Cardiac muscle cell (in vitro differentiated cells and primary cell): Measurements from ENCODE around the gene C19orf67. TPM values are rescaled to one million over a fixed set of nuclear protein-coding genes. Genes with fewer than 3 reads are reported as not detected.

Experiments
- DNase-seq, 2 donors: peaks; one replicate each; pipeline versions ENCODE4 v3.0.0 to v3.0.0-alpha.2; 2010 to 2017; ENCODE audit warnings: low read depth in 1 of 2, low spot score in 1 of 2
- H3K27ac ChIP-seq: fragments of 200-600 bp; sonication (generic); 2 replicates; pipeline ENCODE4 v1.5.1; 2016
- H3K27me3 ChIP-seq: fragments of 200-600 bp; sonication (generic); 2 replicates; pipeline ENCODE4 v1.6.0; 2016; ENCODE audit warnings: control low read depth
- H3K36me3 ChIP-seq: fragments of 200-600 bp; sonication (generic); 2 replicates; pipeline ENCODE4 v1.5.1; 2016; ENCODE audit warnings: control low read depth
- H3K4me1 ChIP-seq: fragments of 200-600 bp; sonication (generic); 2 replicates; pipeline ENCODE4 v1.8.1; 2017; ENCODE audit warnings: low read depth, mild to moderate bottlenecking, mixed run types
- H3K4me3 ChIP-seq: fragments of 200-600 bp; sonication (generic); 2 replicates; pipeline ENCODE4 v1.5.1; 2016; ENCODE audit warnings: mild to moderate bottlenecking
- H3K9me3 ChIP-seq: fragments of 200-600 bp; sonication (generic); 2 replicates; pipeline ENCODE4 v1.5.1; 2017; ENCODE audit warnings: low read depth, mild to moderate bottlenecking, control low read depth
- CTCF ChIP-seq: IDR thresholded peaks from 2 replicates; pipeline ENCODE4 v1.5.1; 2012; ENCODE audit warnings: low read depth, mild to moderate bottlenecking, low read length
- polyA plus RNA-seq: library from polyadenylated mRNA; unstranded; fragments of >200 nt; fragmentation: Nextera tagmentation; extraction: Ambion mirVana; gene quantifications from 2 replicates; pipeline ENCODE4 v1.2.1, GENCODE V29; 2016
- total RNA-seq: library from RNA; depleted of rRNA; stranded (reverse); fragments of >200 nt; gene quantifications from 2 replicates; pipeline ENCODE4 v1.2.3, GENCODE V29; 2016

C19orf67 gene
- total and polyA plus RNA-seq, 2 experiments from 2014 or later = 7.5 to 14.2 TPM

GRCh38 chr19:14081797-14082674 lies 3.5 kb downstream of the C19orf67 start:
- no peak for DNase-seq
- TF ChIP-seq CTCF = no peak
- H3K4me3 ChIP-seq = peak overlapping the region; percentile 69
- peak overlapping the region; percentile 74 for H3K27ac ChIP-seq
- no peaks in the 10 kb centered on the region for H3K36me3 ChIP-seq
- peaks cover 9% of the 10 kb centered on the region for H3K4me1 ChIP-seq
- H3K9me3 ChIP-seq = no peaks in the 10 kb centered on the region
- H3K27me3 ChIP-seq = no peaks in the 10 kb centered on the region

- peak overlapping the region; percentile 74 for H3K27ac ChIP-seq
- TF ChIP-seq CTCF = no peak
- no peaks in the 10 kb centered on the region for H3K27me3 ChIP-seq
Observed at GRCh38 chr19:14080887-14081796, 4.4 kb downstream of the C19orf67 start.

GRCh38 chr19:14078411-14078810 lies 7.2 kb downstream of the C19orf67 start:
- Histone ChIP-seq H3K36me3 (no peaks in the 10 kb centered on the region), H3K27ac (no peak overlapping the region), H3K27me3 (peaks cover 10% of the 10 kb centered on the region), H3K4me1 (peaks cover 14% of the 10 kb centered on the region), H3K9me3 (no peaks in the 10 kb centered on the region), H3K4me3 (no peak overlapping the region)
- TF ChIP-seq CTCF = no peak
- DNase-seq = no peak

More at GRCh38 chr19:14080887-14081796, 4.4 kb downstream of the C19orf67 start:
- peak; percentile 99 to 100 for DNase-seq
- Histone ChIP-seq H3K36me3 (no peaks in the 10 kb centered on the region), H3K9me3 (no peaks in the 10 kb centered on the region), H3K4me3 (peak overlapping the region; percentile 69), H3K4me1 (peaks cover 9% of the 10 kb centered on the region)

GRCh38 chr19:14073925-14074838 lies 11.4 kb downstream of the C19orf67 start:
- no peaks in the 10 kb centered on the region for H3K9me3 ChIP-seq
- peak overlapping the region; percentile 89 for H3K4me3 ChIP-seq
- no peaks in the 10 kb centered on the region for H3K36me3 ChIP-seq
- DNase-seq = peak in 1 of 2 donors; percentile 15
- peaks cover 14% of the 10 kb centered on the region for H3K27me3 ChIP-seq
- no peak for TF ChIP-seq CTCF
- H3K4me1 ChIP-seq = peaks cover 15% of the 10 kb centered on the region
- no peak overlapping the region for H3K27ac ChIP-seq
